OCI-LY1 (cell line): ENCODE measurements around the gene SNHG17.

Experiments used
- H2AFZ ChIP-seq: fragments of 200-600 bp; sonication (generic), shearing (Covaris generic); 2 replicates; pipeline ENCODE4 v1.6.0; 2014; ENCODE audit warnings: antibody characterized with exemption, mild to moderate bottlenecking, low read length
- H3F3A ChIP-seq: fragments of 200-600 bp; sonication (generic), shearing (Covaris generic); 2 replicates; pipeline ENCODE4 v1.6.0; 2014; ENCODE audit warnings: mild to moderate bottlenecking, antibody characterized with exemption, low read length, moderate library complexity; ENCODE audit not compliant: insufficient read depth
- H3K27ac ChIP-seq: fragments of 200-600 bp; sonication (generic); 2 replicates; pipeline ENCODE4 v1.5.1; 2014; ENCODE audit warnings: low read length, mixed run types, mild to moderate bottlenecking, low read depth; ENCODE audit not compliant: poor library complexity, severe bottlenecking
- H3K27me3 ChIP-seq: fragments of 200-600 bp; sonication (generic); 2 replicates; pipeline ENCODE4 v1.6.0; 2014; ENCODE audit warnings: antibody characterized with exemption, mild to moderate bottlenecking, low read length, moderate library complexity; ENCODE audit not compliant: insufficient read depth
- H3K36me3 ChIP-seq: fragments of 200-600 bp; sonication (generic); 2 replicates; pipeline ENCODE4 v1.6.1; 2014; ENCODE audit warnings: mild to moderate bottlenecking, antibody characterized with exemption, low read length, moderate library complexity, mixed read lengths; ENCODE audit not compliant: insufficient read depth
- H3K4me1 ChIP-seq: fragments of 200-600 bp; sonication (generic); 2 replicates; pipeline ENCODE4 v1.5.1; 2014; ENCODE audit warnings: mild to moderate bottlenecking, low read length, moderate library complexity; ENCODE audit not compliant: insufficient read depth, severe bottlenecking
- H3K4me2 ChIP-seq: fragments of 200-600 bp; sonication (generic), shearing (Covaris generic); 2 replicates; pipeline ENCODE4 v1.6.1; 2014; ENCODE audit warnings: low read length
- H3K4me3 ChIP-seq: fragments of 200-600 bp; sonication (generic); 2 replicates; pipeline ENCODE4 v1.5.1; 2014; ENCODE audit warnings: low read length, low read depth, mild to moderate bottlenecking, mixed read lengths; ENCODE audit not compliant: poor library complexity, severe bottlenecking
- H3K79me2 ChIP-seq: fragments of 200-600 bp; shearing (Covaris generic); 2 replicates; pipeline ENCODE4 v1.6.1; 2016; ENCODE audit warnings: mixed run types, low read length, mixed read lengths; ENCODE audit not compliant: insufficient read depth
- H3K9ac ChIP-seq: fragments of 200-600 bp; sonication (generic), shearing (Covaris generic); 2 replicates; pipeline ENCODE4 v1.6.1; 2014; ENCODE audit warnings: mild to moderate bottlenecking, low read length, mixed read lengths
- H3K9me2 ChIP-seq: fragments of 200-600 bp; sonication (generic), shearing (Covaris generic); 2 replicates; pipeline ENCODE4 v1.6.1; 2014; ENCODE audit warnings: low read depth, mild to moderate bottlenecking, low read length, mixed read lengths
- H3K9me3 ChIP-seq: fragments of 200-600 bp; shearing (Covaris generic); 2 replicates; pipeline ENCODE4 v1.6.1; 2014; ENCODE audit warnings: low read length, mixed read lengths
- H4K20me1 ChIP-seq: fragments of 200-600 bp; sonication (generic), shearing (Covaris generic); 2 replicates; pipeline ENCODE4 v1.6.0; 2016; ENCODE audit warnings: mild to moderate bottlenecking, low read length; ENCODE audit not compliant: insufficient read depth
- EZH2 ChIP-seq: fragments of 200-600 bp; sonication (generic), shearing (Covaris generic); IDR thresholded peaks from 2 replicates; pipeline ENCODE4 v1.8.0; 2017; ENCODE audit warnings: borderline replicate concordance, mixed run types, mild to moderate bottlenecking, antibody characterized with exemption, low read length, moderate library complexity, mixed read lengths
- TF ChIP-seq, protein P1 (sequence below): fragments of 200-600 bp; sonication (generic), shearing (Covaris generic); IDR thresholded peaks from 2 replicates; pipeline ENCODE4 v1.5.1; 2017; ENCODE audit warnings: mild to moderate bottlenecking, antibody characterized with exemption, low read length, moderate library complexity, mixed read lengths

Gene SNHG17

DNA sequence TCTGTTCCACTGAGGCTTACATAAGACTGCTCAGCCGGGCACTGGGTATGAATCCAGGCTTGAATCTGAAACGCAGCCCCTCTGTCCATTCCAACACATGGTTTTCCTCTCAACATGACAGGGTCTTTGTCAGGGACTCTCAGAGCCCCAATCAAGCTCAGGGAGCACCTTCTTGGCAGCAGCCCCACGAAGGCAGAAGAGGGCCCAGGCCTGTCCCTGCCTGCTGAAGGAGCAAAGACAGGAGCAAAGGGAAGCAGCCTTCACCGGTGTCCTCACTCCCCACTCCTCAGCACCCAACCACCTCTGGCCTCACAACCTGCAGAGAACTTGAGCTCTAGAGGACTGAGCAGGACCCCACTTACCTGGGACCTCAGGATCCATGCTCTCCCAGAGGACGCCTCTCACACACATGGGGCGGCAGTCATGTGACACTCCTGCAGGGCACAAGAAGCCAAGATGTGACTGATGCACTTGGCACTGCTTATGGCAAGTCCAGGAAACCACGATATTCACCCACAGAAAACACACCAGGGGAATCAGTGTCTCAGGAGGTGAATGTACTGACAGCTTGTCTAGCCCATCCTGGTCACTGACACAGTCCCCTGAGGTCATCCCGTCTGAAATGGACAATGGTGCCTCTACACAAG lies 4.3 kb downstream of the SNHG17 start:
- Histone ChIP-seq H3F3A (no peaks in the 10 kb centered on the region), H3K9me3 (no peaks in the 10 kb centered on the region), H3K4me3 (no peak overlapping the region), H3K27me3 (no peaks in the 10 kb centered on the region), H3K4me1 (peaks cover 31% of the 10 kb centered on the region), H3K27ac (no peak overlapping the region), H4K20me1 (peaks cover 8% of the 10 kb centered on the region; the same call in 1 of the 2 replicates), H3K36me3 (peaks cover 90% of the 10 kb centered on the region), H3K79me2 (peaks cover 44% of the 10 kb centered on the region), H3K9me2 (no peaks in the 10 kb centered on the region), H3K4me2 (no peak overlapping the region), H2AFZ (no peak overlapping the region), H3K9ac (no peak overlapping the region)
- TF ChIP-seq EZH2 = no peak
- TF ChIP-seq, protein P1, sequence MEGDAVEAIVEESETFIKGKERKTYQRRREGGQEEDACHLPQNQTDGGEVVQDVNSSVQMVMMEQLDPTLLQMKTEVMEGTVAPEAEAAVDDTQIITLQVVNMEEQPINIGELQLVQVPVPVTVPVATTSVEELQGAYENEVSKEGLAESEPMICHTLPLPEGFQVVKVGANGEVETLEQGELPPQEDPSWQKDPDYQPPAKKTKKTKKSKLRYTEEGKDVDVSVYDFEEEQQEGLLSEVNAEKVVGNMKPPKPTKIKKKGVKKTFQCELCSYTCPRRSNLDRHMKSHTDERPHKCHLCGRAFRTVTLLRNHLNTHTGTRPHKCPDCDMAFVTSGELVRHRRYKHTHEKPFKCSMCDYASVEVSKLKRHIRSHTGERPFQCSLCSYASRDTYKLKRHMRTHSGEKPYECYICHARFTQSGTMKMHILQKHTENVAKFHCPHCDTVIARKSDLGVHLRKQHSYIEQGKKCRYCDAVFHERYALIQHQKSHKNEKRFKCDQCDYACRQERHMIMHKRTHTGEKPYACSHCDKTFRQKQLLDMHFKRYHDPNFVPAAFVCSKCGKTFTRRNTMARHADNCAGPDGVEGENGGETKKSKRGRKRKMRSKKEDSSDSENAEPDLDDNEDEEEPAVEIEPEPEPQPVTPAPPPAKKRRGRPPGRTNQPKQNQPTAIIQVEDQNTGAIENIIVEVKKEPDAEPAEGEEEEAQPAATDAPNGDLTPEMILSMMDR = no peak

DNA sequence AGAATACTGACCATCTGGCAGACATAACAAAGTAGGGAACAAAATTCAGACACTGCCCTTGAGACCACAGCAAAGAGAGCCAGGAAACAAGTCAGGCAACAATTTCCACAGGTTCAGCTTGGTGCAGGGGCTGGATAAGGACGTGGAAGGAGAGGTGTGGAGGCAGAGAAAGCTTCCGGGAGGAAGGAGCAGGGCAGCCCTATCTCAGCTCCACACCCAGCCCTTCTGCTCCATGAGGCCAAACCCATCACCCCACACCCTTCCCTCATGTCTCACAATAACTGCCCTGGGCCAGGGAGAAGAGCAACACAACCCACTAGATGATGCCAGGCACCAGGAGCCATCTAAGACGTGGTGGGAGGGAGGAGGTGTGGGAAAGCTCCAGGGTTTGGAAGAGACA lies 5.8 kb downstream of the SNHG17 start:
- Histone ChIP-seq H4K20me1 (peaks cover 8% of the 10 kb centered on the region; the same call in 1 of the 2 replicates), H2AFZ (no peak overlapping the region), H3K9ac (no peak overlapping the region), H3K9me2 (no peaks in the 10 kb centered on the region), H3K27me3 (no peaks in the 10 kb centered on the region), H3K9me3 (no peaks in the 10 kb centered on the region), H3F3A (no peaks in the 10 kb centered on the region), H3K4me2 (no peak overlapping the region), H3K4me3 (no peak overlapping the region), H3K4me1 (peaks cover 31% of the 10 kb centered on the region), H3K36me3 (peaks cover 98% of the 10 kb centered on the region), H3K79me2 (peaks cover 36% of the 10 kb centered on the region), H3K27ac (no peak overlapping the region)
- no peak for TF ChIP-seq EZH2
- TF ChIP-seq, protein P1 = no peak

DNA sequence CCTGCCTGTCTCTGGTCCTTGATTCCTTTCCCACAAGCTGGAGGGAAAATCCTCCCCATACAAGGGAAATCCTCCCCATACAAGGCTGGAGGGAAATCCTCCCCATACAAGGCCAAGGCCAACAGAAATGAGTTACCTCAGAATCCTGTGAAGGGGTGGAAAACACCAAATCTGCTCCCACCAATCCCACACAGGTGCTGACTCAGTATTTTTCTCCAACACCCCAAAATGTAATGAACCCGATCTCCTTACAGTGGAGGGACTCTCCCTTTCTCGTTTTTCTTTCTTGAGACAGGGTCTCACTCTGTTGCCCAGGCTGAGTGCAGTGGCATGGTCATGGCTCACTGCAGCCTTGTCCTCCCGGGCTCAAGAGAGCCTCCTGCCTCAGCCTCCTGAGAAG lies 6.3 kb downstream of the SNHG17 start:
- Histone ChIP-seq H3K9me2 (no peaks in the 10 kb centered on the region), H3F3A (no peaks in the 10 kb centered on the region), H3K36me3 (peaks cover 98% of the 10 kb centered on the region), H3K4me2 (no peak overlapping the region), H3K9ac (no peak overlapping the region), H2AFZ (no peak overlapping the region), H3K4me3 (no peak overlapping the region), H3K79me2 (peaks cover 31% of the 10 kb centered on the region), H4K20me1 (peaks cover 8% of the 10 kb centered on the region; the same call in 1 of the 2 replicates), H3K9me3 (no peaks in the 10 kb centered on the region), H3K4me1 (peaks cover 28% of the 10 kb centered on the region), H3K27me3 (no peaks in the 10 kb centered on the region), H3K27ac (no peak overlapping the region)
- TF ChIP-seq EZH2 = no peak
- TF ChIP-seq, protein P1 = no peak
